Measurements from ENCODE around the gene UBR4. TPM values are rescaled to one million over a fixed set of nuclear protein-coding genes. Genes with fewer than 3 reads are reported as not detected.

The UBR4 gene
- total RNA-seq, 4 donors from 2014 or later = 140 to 418 (median 223) TPM

- intact Hi-C loops (cut with DNase I; ENCODE audit: low total_unique reads) (no loop called here), in situ Hi-C loops (cut with MboI; ENCODE audit: low pct_ligation_motif_present in 1 of 4, low pct_unique_long_range_greater_than_20kb in 1 of 4, low sequenced_read_pairs in 3 of 4) (no loop called here)
- TF ChIP-seq EP300 (IDR thresholded peaks at IDR 0.05; ENCODE audit: low read depth) (no peak), POLR2AphosphoS5 (IDR thresholded peaks at IDR 0.05) (no peak), POLR2A (IDR thresholded peaks at IDR 0.05) (no peak)
- TF ChIP-seq, protein P1, sequence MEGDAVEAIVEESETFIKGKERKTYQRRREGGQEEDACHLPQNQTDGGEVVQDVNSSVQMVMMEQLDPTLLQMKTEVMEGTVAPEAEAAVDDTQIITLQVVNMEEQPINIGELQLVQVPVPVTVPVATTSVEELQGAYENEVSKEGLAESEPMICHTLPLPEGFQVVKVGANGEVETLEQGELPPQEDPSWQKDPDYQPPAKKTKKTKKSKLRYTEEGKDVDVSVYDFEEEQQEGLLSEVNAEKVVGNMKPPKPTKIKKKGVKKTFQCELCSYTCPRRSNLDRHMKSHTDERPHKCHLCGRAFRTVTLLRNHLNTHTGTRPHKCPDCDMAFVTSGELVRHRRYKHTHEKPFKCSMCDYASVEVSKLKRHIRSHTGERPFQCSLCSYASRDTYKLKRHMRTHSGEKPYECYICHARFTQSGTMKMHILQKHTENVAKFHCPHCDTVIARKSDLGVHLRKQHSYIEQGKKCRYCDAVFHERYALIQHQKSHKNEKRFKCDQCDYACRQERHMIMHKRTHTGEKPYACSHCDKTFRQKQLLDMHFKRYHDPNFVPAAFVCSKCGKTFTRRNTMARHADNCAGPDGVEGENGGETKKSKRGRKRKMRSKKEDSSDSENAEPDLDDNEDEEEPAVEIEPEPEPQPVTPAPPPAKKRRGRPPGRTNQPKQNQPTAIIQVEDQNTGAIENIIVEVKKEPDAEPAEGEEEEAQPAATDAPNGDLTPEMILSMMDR (IDR thresholded peaks at IDR 0.05) = no peak
- Histone ChIP-seq H3K9me3 (no peaks in the 10 kb centered on the region), H3K36me3 (no peaks in the 10 kb centered on the region), H3K27me3 (peaks cover 3% of the 10 kb centered on the region), H3K4me1 (no peaks in the 10 kb centered on the region), H3K4me3 (no peak overlapping the region), H3K27ac (no peak overlapping the region)
- WGBS, 2 donors (ENCODE audit: low coverage in 1 of 2) = 83% methylated on average over 5 of the region's 5 CpGs; no CpG with 5 or more reads in 1 of the 2 donors
- DNase-seq = no peak
Observed at GRCh38 chr1:19032413-19032695, 177.7 kb downstream of the UBR4 start.

GRCh38 chr1:19029191-19030085, 180.6 kb downstream of the UBR4 start:
- TF ChIP-seq EP300 (IDR thresholded peaks at IDR 0.05; ENCODE audit: low read depth) = no peak
- TF ChIP-seq POLR2AphosphoS5 (IDR thresholded peaks at IDR 0.05) = no peak
- TF ChIP-seq, protein P1 (IDR thresholded peaks at IDR 0.05) = no peak
- TF ChIP-seq POLR2A (IDR thresholded peaks at IDR 0.05) = no peak
- H3K9me3 ChIP-seq = no peaks in the 10 kb centered on the region
- no peak overlapping the region for H3K4me3 ChIP-seq
- no peaks in the 10 kb centered on the region for H3K4me1 ChIP-seq
- in situ Hi-C loops (cut with MboI; ENCODE audit: low pct_ligation_motif_present in 1 of 4, low pct_unique_long_range_greater_than_20kb in 1 of 4, low sequenced_read_pairs in 3 of 4) (no loop called here), intact Hi-C loops (cut with DNase I; ENCODE audit: low total_unique reads) (no loop called here)
- 63 to 79% methylated on average over 2 to 18 of the region's 21 CpGs for WGBS, 2 donors (ENCODE audit: low coverage in 1 of 2)
- no peak for DNase-seq
- peaks cover 3% of the 10 kb centered on the region for H3K27me3 ChIP-seq
- H3K27ac ChIP-seq = no peak overlapping the region
- no peaks in the 10 kb centered on the region for H3K36me3 ChIP-seq

- Histone ChIP-seq H3K36me3 (no peaks in the 10 kb centered on the region), H3K9me3 (no peaks in the 10 kb centered on the region), H3K27me3 (peaks cover 3% of the 10 kb centered on the region), H3K4me1 (no peaks in the 10 kb centered on the region), H3K4me3 (no peak overlapping the region), H3K27ac (peak overlapping the region in 1 of 4 donors; percentile 19)
- TF ChIP-seq POLR2AphosphoS5 (IDR thresholded peaks at IDR 0.05) = no peak
- no peak for TF ChIP-seq EP300 (IDR thresholded peaks at IDR 0.05; ENCODE audit: low read depth)
- TF ChIP-seq, protein P1 (IDR thresholded peaks at IDR 0.05) = no peak
- TF ChIP-seq POLR2A (IDR thresholded peaks at IDR 0.05) = no peak
- intact Hi-C loops (cut with DNase I; ENCODE audit: low total_unique reads) = no loop called here
- DNase-seq = no peak
- in situ Hi-C loops (cut with MboI; ENCODE audit: low pct_ligation_motif_present in 1 of 4, low pct_unique_long_range_greater_than_20kb in 1 of 4, low sequenced_read_pairs in 3 of 4) = no loop called here
- WGBS, 2 donors (ENCODE audit: low coverage in 1 of 2) = 84% methylated on average over 8 of the region's 8 CpGs; no CpG with 5 or more reads in 1 of the 2 donors
Observed at GRCh38 chr1:19028546-19029129, 181.4 kb downstream of the UBR4 start.

- Histone ChIP-seq H3K4me3 (no peak overlapping the region), H3K9me3 (no peaks in the 10 kb centered on the region), H3K27me3 (peaks cover 3% of the 10 kb centered on the region), H3K4me1 (no peaks in the 10 kb centered on the region), H3K36me3 (no peaks in the 10 kb centered on the region), H3K27ac (peak overlapping the region in 1 of 4 donors; percentile 19)
- WGBS, 2 donors (ENCODE audit: low coverage in 1 of 2) = 30 to 37% methylated on average over 5 to 7 of the region's 7 CpGs
- TF ChIP-seq POLR2A (IDR thresholded peaks at IDR 0.05) (no peak), POLR2AphosphoS5 (IDR thresholded peaks at IDR 0.05) (no peak), EP300 (IDR thresholded peaks at IDR 0.05; ENCODE audit: low read depth) (no peak)
- TF ChIP-seq, protein P1 (IDR thresholded peaks at IDR 0.05) = no peak
- intact Hi-C loops (cut with DNase I; ENCODE audit: low total_unique reads) = no loop called here
- no peak for DNase-seq
- in situ Hi-C loops (cut with MboI; ENCODE audit: low pct_ligation_motif_present in 1 of 4, low pct_unique_long_range_greater_than_20kb in 1 of 4, low sequenced_read_pairs in 3 of 4) = no loop called here
Observed at GRCh38 chr1:19028110-19028509, 182.0 kb downstream of the UBR4 start.

Data from transverse colon (tissue), 4 donors.